HEK293 (cell line): ENCODE data around the gene S100A14.
A peak's percentile ranks its signal among the peaks of the same experiment; 100 is the strongest.

Experiments
- CTCF ChIA-PET: fragments of 350-600 bp; formaldehyde crosslinking; extraction: SDS; loops from one replicate; lab custom pipeline; 2021; ENCODE audit warnings: antibody characterized with exemption; lab: Yijun Ruan, JAX
- POLR2A ChIA-PET: fragments of 300-600 bp; formaldehyde crosslinking; extraction: SDS; loops from one replicate; lab custom pipeline; 2020; ENCODE audit warnings: antibody characterized with exemption, inconsistent platforms; lab: Yijun Ruan, JAX
- H3K27ac ChIP-seq: fragments of 200-500 bp; sonication (Bioruptor generic); 2 replicates; pipeline ENCODE4 v1.5.1; 2014; ENCODE audit warnings: low read depth, low read length, control low read depth, inconsistent platforms; ENCODE audit errors: extremely low read depth
- H3K36me3 ChIP-seq, 2 experiments: fragments of 200-500 bp in 1 of 2; sonication (Bioruptor generic) in 1 of 2; 1 replicate in 1 of 2; 2 replicates in 1 of 2; pipeline ENCODE4 v1.5.1; 2014 to 2017; ENCODE audit warnings: inconsistent platforms in 2 of 2, low read length in 2 of 2; ENCODE audit not compliant: control insufficient read depth in 2 of 2, insufficient read depth in 1 of 2
- H3K4me1 ChIP-seq: fragments of 200-500 bp; sonication (Bioruptor generic); 2 replicates; pipeline ENCODE4 v1.5.1; 2014; ENCODE audit warnings: mild to moderate bottlenecking, low read length, inconsistent platforms; ENCODE audit not compliant: control insufficient read depth, insufficient read depth
- H3K4me3 ChIP-seq: 2 replicates; pipeline ENCODE4 v1.5.1; 2011; ENCODE audit warnings: low read depth, mild to moderate bottlenecking, control low read depth, low read length, moderate library complexity
- H3K9me3 ChIP-seq: fragments of 200-500 bp; sonication (Bioruptor generic); 2 replicates; pipeline ENCODE4 v1.5.1; 2014; ENCODE audit warnings: low read depth, low read length, inconsistent platforms; ENCODE audit not compliant: control insufficient read depth, insufficient read depth
- BCL11B ChIP-seq: fragments of 450-650 bp; formaldehyde crosslinking; IDR thresholded peaks from 2 replicates; pipeline ENCODE4 v1.5.1; 2016; ENCODE audit warnings: low read depth, missing biosample characterization, missing genetic modification characterization
- GLIS1 ChIP-seq: fragments of 450-650 bp; formaldehyde crosslinking; IDR thresholded peaks from 2 replicates; pipeline ENCODE4 v1.5.1; 2016; ENCODE audit warnings: missing biosample characterization, missing genetic modification characterization
- HIC1 ChIP-seq: fragments of 450-650 bp; formaldehyde crosslinking; IDR thresholded peaks from 2 replicates; pipeline ENCODE4 v1.5.1; 2016; ENCODE audit warnings: missing biosample characterization, missing genetic modification characterization
- HOXA7 ChIP-seq: sonication (generic); formaldehyde crosslinking; IDR thresholded peaks from 2 replicates; pipeline ENCODE4 v1.8.1; 2022; ENCODE audit warnings: missing genetic modification reagents, borderline replicate concordance
- KLF8 ChIP-seq: fragments of 450-650 bp; formaldehyde crosslinking; IDR thresholded peaks from 2 replicates; pipeline ENCODE4 v1.5.1; 2016; ENCODE audit warnings: missing biosample characterization, missing genetic modification characterization
- SCRT1 ChIP-seq: fragments of 450-650 bp; formaldehyde crosslinking; IDR thresholded peaks from 2 replicates; pipeline ENCODE4 v1.5.1; 2016; ENCODE audit warnings: missing biosample characterization, missing genetic modification characterization, borderline replicate concordance
- SCRT2 ChIP-seq: fragments of 450-650 bp; formaldehyde crosslinking; IDR thresholded peaks from 2 replicates; pipeline ENCODE4 v1.5.1; 2016; ENCODE audit warnings: missing biosample characterization, missing genetic modification characterization
- ZBTB1 ChIP-seq: fragments of 450-650 bp; formaldehyde crosslinking; IDR thresholded peaks from 2 replicates; pipeline ENCODE4 v1.5.1; 2016; ENCODE audit warnings: missing biosample characterization, missing genetic modification characterization
- ZBTB17 ChIP-seq: fragments of 450-650 bp; formaldehyde crosslinking; IDR thresholded peaks from 2 replicates; pipeline ENCODE4 v1.5.1; 2016; ENCODE audit warnings: missing biosample characterization, missing genetic modification characterization
- ZBTB26 ChIP-seq: fragments of 450-650 bp; formaldehyde crosslinking; optimal IDR thresholded peaks from 2 replicates; pipeline ENCODE3; 2016; ENCODE audit warnings: missing biosample characterization, mild to moderate bottlenecking, missing genetic modification characterization
- ZNF114 ChIP-seq: fragments of 450-650 bp; formaldehyde crosslinking; IDR thresholded peaks from 2 replicates; pipeline ENCODE4 v1.5.0; 2017; ENCODE audit warnings: missing biosample characterization, missing genetic modification characterization
- ZNF274 ChIP-seq, 2 experiments: fragments of 200-500 bp in 1 of 2; fragments of 450-650 bp in 1 of 2; sonication (Bioruptor generic) in 1 of 2; formaldehyde crosslinking in 1 of 2; IDR thresholded peaks; 2 replicates each; pipeline versions ENCODE4 v1.5.1 to v1.6.1; 2014 to 2016; ENCODE audit warnings: borderline replicate concordance in 1 of 2, inconsistent platforms in 1 of 2, low read length in 1 of 2, missing biosample characterization in 1 of 2, missing genetic modification characterization in 1 of 2
- ZNF335 ChIP-seq: fragments of 450-650 bp; formaldehyde crosslinking; conservative IDR thresholded peaks from 2 replicates; pipeline ENCODE4 v1.5.1; 2016; ENCODE audit warnings: missing biosample characterization, missing genetic modification characterization
- ZNF394 ChIP-seq: fragments of 450-650 bp; formaldehyde crosslinking; IDR thresholded peaks from 2 replicates; pipeline ENCODE4 v1.5.1; 2016; ENCODE audit warnings: missing biosample characterization, missing genetic modification characterization, mild to moderate bottlenecking, moderate library complexity, borderline replicate concordance
- ZNF398 ChIP-seq: fragments of 450-650 bp; formaldehyde crosslinking; IDR thresholded peaks from 2 replicates; pipeline ENCODE4 v1.5.1; 2017; ENCODE audit warnings: missing biosample characterization, missing genetic modification characterization
- ZNF473 ChIP-seq: fragments of 450-650 bp; formaldehyde crosslinking; IDR thresholded peaks from 2 replicates; pipeline ENCODE4 v1.5.1; 2017; ENCODE audit warnings: missing biosample characterization, missing genetic modification characterization
- ZNF488 ChIP-seq: fragments of 450-650 bp; formaldehyde crosslinking; IDR thresholded peaks from 2 replicates; pipeline ENCODE4 v1.5.1; 2016; ENCODE audit warnings: missing biosample characterization, missing genetic modification characterization
- ZNF513 ChIP-seq: fragments of 450-650 bp; IDR thresholded peaks from 2 replicates; pipeline ENCODE4 v1.5.1; 2018; ENCODE audit warnings: missing biosample characterization, missing genetic modification characterization
- ZNF560 ChIP-seq: fragments of 450-650 bp; formaldehyde crosslinking; IDR thresholded peaks from 2 replicates; pipeline ENCODE4 v1.5.1; 2017; ENCODE audit warnings: missing biosample characterization, missing genetic modification characterization, borderline replicate concordance
- ZNF600 ChIP-seq: fragments of 450-650 bp; formaldehyde crosslinking; IDR thresholded peaks from 2 replicates; pipeline ENCODE4 v1.5.1; 2016; ENCODE audit warnings: missing biosample characterization, missing genetic modification characterization
- ZNF664 ChIP-seq: fragments of 450-650 bp; formaldehyde crosslinking; IDR thresholded peaks from 2 replicates; pipeline ENCODE4 v1.5.1; 2016; ENCODE audit warnings: missing biosample characterization, missing genetic modification characterization

The S100A14 gene

GRCh38 chr1:153617663-153618062, 1.5 kb upstream of the S100A14 start:
- Histone ChIP-seq H3K9me3 (no peaks in the 10 kb centered on the region), H3K4me3 (no peak overlapping the region), H3K36me3 (peaks cover 0 to 28% of the 10 kb centered on the region in 2 experiments; a peak in 2 of 3 replicates), H3K4me1 (no peaks in the 10 kb centered on the region), H3K27ac (no peak overlapping the region)
- ChIA-PET CTCF (interaction anchor here (2.4 kb wide), 1 partner anchor 10 kb away, joined by 18 read pairs; the partner anchor contains the start of genes S100A1 and S100A13), POLR2A (interaction anchor here (2.3 to 3.7 kb wide), 2 partner anchors 9 to 17 kb away, joined by 15 to 17 read pairs; partner anchors contain the start of genes CHTOP and S100A13)
- TF ChIP-seq SCRT1 (tag by site-specific recombination) (no peak), ZNF335 (tag by site-specific recombination) (0 out of 2 replicates have a peak, but pooled peaks have one; percentile 29)

- POLR2A ChIA-PET: interaction anchor here (3.0 kb wide), 1 partner anchor 10 kb away, joined by 21 read pairs; the partner anchor contains the start of gene S100A13
- no peak for TF ChIP-seq KLF8 (tag by site-specific recombination)
- no peak for TF ChIP-seq HIC1 (tag by site-specific recombination)
- TF ChIP-seq ZNF473 (tag by site-specific recombination): no peak
- TF ChIP-seq ZNF513 (tag by site-specific recombination): no peak
- TF ChIP-seq ZNF394 (tag by site-specific recombination): no peak
- TF ChIP-seq ZNF274 (IDR thresholded peaks at IDR 0.05; ENCODE audit: low read length): no peak
- no peak for TF ChIP-seq ZNF274 (tag by site-specific recombination; IDR thresholded peaks at IDR 0.05; ENCODE audit: borderline replicate concordance)
- peak; percentile 55 for TF ChIP-seq ZBTB17
- TF ChIP-seq ZNF114 (tag by site-specific recombination): no peak
- H3K36me3 ChIP-seq: peaks cover 0 to 21% of the 10 kb centered on the region in 2 experiments; a peak in 2 of 3 replicates
- no peaks in the 10 kb centered on the region for H3K9me3 ChIP-seq
- no peak overlapping the region for H3K27ac ChIP-seq
- CTCF ChIA-PET: interaction anchor here (0.6 kb wide), 1 partner anchor 65 kb away, joined by 4 read pairs; no protein-coding TSS in a partner anchor
- H3K4me3 ChIP-seq: no peak overlapping the region
- H3K4me1 ChIP-seq: no peaks in the 10 kb centered on the region
These were observed 789 bp upstream of the S100A14 start for GRCh38 chr1:153616917-153617311.

- Histone ChIP-seq H3K9me3 (no peaks in the 10 kb centered on the region), H3K4me3 (no peak overlapping the region), H3K4me1 (no peaks in the 10 kb centered on the region), H3K27ac (no peak overlapping the region), H3K36me3 (peaks cover 0 to 18% of the 10 kb centered on the region in 2 experiments; a peak in 2 of 3 replicates)
- ChIA-PET CTCF (interaction anchor here (1.5 to 4.8 kb wide), 2 partner anchors 12 to 105 kb away, joined by 5 to 28 read pairs; partner anchors contain the start of genes S100A1 and S100A13), POLR2A (interaction anchor here (0.6 to 3.3 kb wide), 4 partner anchors 12 to 375 kb away, joined by 3 to 21 read pairs (median 6); partner anchors contain the start of genes CHTOP, ILF2, RPS27 and S100A13)
- 0 out of 2 replicates have a peak, but pooled peaks have one; percentile 29 for TF ChIP-seq GLIS1
- TF ChIP-seq ZNF600 (tag by site-specific recombination): no peak
- TF ChIP-seq ZBTB1 (tag by site-specific recombination): no peak
- TF ChIP-seq BCL11B: no peak
- TF ChIP-seq SCRT2 (tag by site-specific recombination): peak; percentile 37; the same call in 1 of the 2 replicates
- no peak for TF ChIP-seq ZNF560
- TF ChIP-seq ZNF488 (tag by site-specific recombination): no peak
- 0 out of 2 replicates have a peak, but pooled peaks have one; percentile 10 for TF ChIP-seq ZNF398 (tag by site-specific recombination)
- TF ChIP-seq ZNF664 (tag by site-specific recombination): no peak
- TF ChIP-seq ZBTB26: no peak
- TF ChIP-seq HOXA7 (CRISPR knock-in tag): no peak
These were observed 719 bp downstream of the S100A14 start for GRCh38 chr1:153615406-153615805.
